ENCODE results near the gene RALGPS2. TPM values are rescaled to one million over a fixed set of nuclear protein-coding genes. Genes with fewer than 3 reads are reported as not detected.

The RALGPS2 gene
- polyA plus RNA-seq, 3 donors, result 2.0 to 4.2 (median 2.3) TPM

DNA sequence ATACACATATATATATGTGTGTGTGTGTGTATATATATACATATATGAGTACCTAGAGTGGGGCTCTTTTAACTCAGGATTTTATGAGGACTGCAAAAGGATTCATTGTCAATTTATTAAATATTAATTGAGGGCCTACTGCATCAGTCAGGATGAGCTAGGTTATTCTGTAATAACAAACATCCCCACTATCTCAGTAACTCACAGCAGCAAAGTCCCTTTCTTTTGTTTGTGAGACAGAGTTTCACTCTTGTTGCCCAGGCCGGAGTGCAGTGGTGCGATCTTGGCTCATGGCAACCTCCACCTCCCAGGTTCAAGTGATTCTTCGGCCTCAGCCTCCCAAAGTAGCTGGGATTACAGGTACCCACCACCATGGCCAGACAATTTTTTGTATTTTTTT lies 236.8 kb downstream of the RALGPS2 start:
- Histone ChIP-seq H2AFZ (ENCODE audit: insufficient read depth, low read depth, low read length, poor library complexity, severe bottlenecking) (no peak overlapping the region), H3K36me3 (replicated peaks in 1 of 2; ENCODE audit: control insufficient read depth in 1 of 2, insufficient read depth in 2 of 2, low read length in 2 of 2) (no peaks in the 10 kb centered on the region), H4K20me1 (ENCODE audit: insufficient read depth, low read length) (no peaks in the 10 kb centered on the region), H3K4me3 (replicated peaks in 1 of 3; ENCODE audit: low read depth in 2 of 3, low read length in 3 of 3) (no peak overlapping the region), H3K9me3 (replicated peaks in 1 of 2; ENCODE audit: control insufficient read depth in 1 of 2, insufficient read depth in 1 of 2, low read length in 2 of 2) (peaks cover 0 to 7% of the 10 kb centered on the region in 2 donors), H3K4me1 (ENCODE audit: control insufficient read depth in 1 of 2, insufficient read depth in 2 of 2, low read length in 2 of 2) (peaks cover 0 to 5% of the 10 kb centered on the region in 2 donors), H3K27ac (ENCODE audit: low read depth in 1 of 2, low read length in 2 of 2) (no peak overlapping the region), H3K4me2 (replicated peaks; ENCODE audit: extremely low read depth, low read length, poor library complexity, severe bottlenecking) (no peak overlapping the region), H3K79me2 (ENCODE audit: insufficient read depth, low read length) (no peaks in the 10 kb centered on the region), H3K9ac (ENCODE audit: insufficient read depth, low read length, poor library complexity, severe bottlenecking) (no peak overlapping the region), H3K27me3 (ENCODE audit: control insufficient read depth in 2 of 2, insufficient read depth in 2 of 2, low read length in 2 of 2) (no peaks in the 10 kb centered on the region)
- Mint-ChIP-seq H3K4me1 (peaks cover 9% of the 10 kb centered on the region), H3K27ac (no peak overlapping the region), H3K9me3 (peaks cover 0 to 8% (median 3%) of the 10 kb centered on the region in 7 donors), H3K27me3 (ENCODE audit: low read depth in 3 of 3) (peaks cover 0 to 4% (median 3%) of the 10 kb centered on the region in 3 donors), H3K36me3 (no peaks in the 10 kb centered on the region), H3K4me3 (no peak overlapping the region)
- DNase-seq, result no peak
- TF ChIP-seq, protein P1, sequence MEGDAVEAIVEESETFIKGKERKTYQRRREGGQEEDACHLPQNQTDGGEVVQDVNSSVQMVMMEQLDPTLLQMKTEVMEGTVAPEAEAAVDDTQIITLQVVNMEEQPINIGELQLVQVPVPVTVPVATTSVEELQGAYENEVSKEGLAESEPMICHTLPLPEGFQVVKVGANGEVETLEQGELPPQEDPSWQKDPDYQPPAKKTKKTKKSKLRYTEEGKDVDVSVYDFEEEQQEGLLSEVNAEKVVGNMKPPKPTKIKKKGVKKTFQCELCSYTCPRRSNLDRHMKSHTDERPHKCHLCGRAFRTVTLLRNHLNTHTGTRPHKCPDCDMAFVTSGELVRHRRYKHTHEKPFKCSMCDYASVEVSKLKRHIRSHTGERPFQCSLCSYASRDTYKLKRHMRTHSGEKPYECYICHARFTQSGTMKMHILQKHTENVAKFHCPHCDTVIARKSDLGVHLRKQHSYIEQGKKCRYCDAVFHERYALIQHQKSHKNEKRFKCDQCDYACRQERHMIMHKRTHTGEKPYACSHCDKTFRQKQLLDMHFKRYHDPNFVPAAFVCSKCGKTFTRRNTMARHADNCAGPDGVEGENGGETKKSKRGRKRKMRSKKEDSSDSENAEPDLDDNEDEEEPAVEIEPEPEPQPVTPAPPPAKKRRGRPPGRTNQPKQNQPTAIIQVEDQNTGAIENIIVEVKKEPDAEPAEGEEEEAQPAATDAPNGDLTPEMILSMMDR (IDR thresholded peaks at IDR 0.05), result no peak
- intact Hi-C loops (cut with micrococcal nuclease), result no loop called here
- WGBS (ENCODE audit: insufficient coverage), result no CpG with 5 or more reads among the region's 3 CpGs

DNA sequence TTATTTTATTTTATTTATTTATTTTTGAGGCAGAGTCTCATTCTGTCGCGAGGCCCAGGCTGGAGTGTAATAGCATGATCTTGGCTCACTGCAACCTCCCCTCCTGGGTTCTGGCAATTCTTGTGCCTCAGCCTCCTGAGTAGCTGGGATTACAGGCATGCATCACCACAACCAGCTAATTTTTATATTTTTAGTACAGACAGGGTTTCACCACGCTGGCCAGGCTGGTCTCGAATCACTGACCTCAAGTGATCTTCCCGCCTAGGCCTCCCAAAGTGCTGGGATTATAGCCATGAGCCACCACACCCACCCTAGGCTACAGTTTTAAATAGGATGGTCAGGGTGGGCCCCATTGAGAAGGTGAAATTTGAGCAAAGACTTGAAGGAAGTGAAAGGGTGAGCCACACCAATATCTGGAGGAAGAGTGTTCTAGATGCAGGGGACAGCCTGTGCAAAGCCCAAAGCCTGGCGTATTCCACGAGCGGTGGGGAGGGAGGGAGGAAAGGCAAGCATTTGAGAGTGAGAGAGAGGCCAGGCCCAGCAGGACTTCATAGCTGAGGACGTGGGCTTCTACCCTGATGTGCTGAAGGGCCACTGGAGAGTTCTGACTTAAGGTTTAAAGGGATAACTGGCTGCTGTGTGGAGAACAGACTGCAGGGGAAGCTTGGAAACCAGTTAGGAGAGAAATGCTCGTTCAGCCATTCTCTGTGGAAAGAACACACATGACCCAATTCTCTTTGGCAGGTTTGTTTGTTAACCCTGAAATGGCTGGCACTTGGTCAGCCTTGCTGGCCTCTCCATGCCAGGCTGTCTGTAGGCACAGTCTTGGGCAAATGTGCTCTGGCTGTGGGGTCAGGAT lies 238.0 kb downstream of the RALGPS2 start:
- no peak overlapping the region for H3K4me3 ChIP-seq (replicated peaks in 1 of 3; ENCODE audit: low read depth in 2 of 3, low read length in 3 of 3)
- peaks cover 0 to 7% of the 10 kb centered on the region in 2 donors for H3K9me3 ChIP-seq (replicated peaks in 1 of 2; ENCODE audit: control insufficient read depth in 1 of 2, insufficient read depth in 1 of 2, low read length in 2 of 2)
- H3K27ac ChIP-seq (ENCODE audit: low read depth in 1 of 2, low read length in 2 of 2), result no peak overlapping the region
- no peak overlapping the region for H2AFZ ChIP-seq (ENCODE audit: insufficient read depth, low read depth, low read length, poor library complexity, severe bottlenecking)
- no peak overlapping the region for H3K27ac Mint-ChIP-seq
- no peak for DNase-seq
- peaks cover 0 to 5% of the 10 kb centered on the region in 2 donors for H3K4me1 ChIP-seq (ENCODE audit: control insufficient read depth in 1 of 2, insufficient read depth in 2 of 2, low read length in 2 of 2)
- peaks cover 0 to 8% (median 3%) of the 10 kb centered on the region in 7 donors for H3K9me3 Mint-ChIP-seq
- 74% methylated on average over 7 of the region's 10 CpGs for WGBS (ENCODE audit: insufficient coverage)
- H3K27me3 ChIP-seq (ENCODE audit: control insufficient read depth in 2 of 2, insufficient read depth in 2 of 2, low read length in 2 of 2), result no peaks in the 10 kb centered on the region
- H3K79me2 ChIP-seq (ENCODE audit: insufficient read depth, low read length), result no peaks in the 10 kb centered on the region
- no peaks in the 10 kb centered on the region for H3K36me3 Mint-ChIP-seq
- peaks cover 0 to 3% (median 3%) of the 10 kb centered on the region in 3 donors for H3K27me3 Mint-ChIP-seq (ENCODE audit: low read depth in 3 of 3)
- H3K9ac ChIP-seq (ENCODE audit: insufficient read depth, low read length, poor library complexity, severe bottlenecking), result no peak overlapping the region
- H3K4me3 Mint-ChIP-seq, result no peak overlapping the region
- no peak overlapping the region for H3K4me2 ChIP-seq (replicated peaks; ENCODE audit: extremely low read depth, low read length, poor library complexity, severe bottlenecking)
- no peaks in the 10 kb centered on the region for H4K20me1 ChIP-seq (ENCODE audit: insufficient read depth, low read length)
- H3K36me3 ChIP-seq (replicated peaks in 1 of 2; ENCODE audit: control insufficient read depth in 1 of 2, insufficient read depth in 2 of 2, low read length in 2 of 2), result no peaks in the 10 kb centered on the region
- peaks cover 9% of the 10 kb centered on the region for H3K4me1 Mint-ChIP-seq
- intact Hi-C loops (cut with micrococcal nuclease), result no loop called here
- TF ChIP-seq, protein P1 (IDR thresholded peaks at IDR 0.05), result no peak
